Caki2 (cell line): Measurements from ENCODE around the gene NPAS2. TPM values are rescaled to one million over a fixed set of nuclear protein-coding genes. Genes with fewer than 3 reads are reported as not detected.

Experiments
- DNase-seq: peaks from one replicate; pipeline ENCODE4 v3.0.0-alpha.2; 2015; ENCODE audit warnings: low read depth
- in situ Hi-C: cut with HindIII; loops from 2 replicates; pipeline ENCODE4 v1.10.0; 2016; ENCODE audit warnings: low sequenced_read_pairs, low pct_unique_long_range_greater_than_20kb, mixed read lengths
- total RNA-seq: library from RNA; depleted of rRNA; stranded (reverse); fragments of >200 nt; shearing (Covaris generic); gene quantifications from 2 replicates; pipeline ENCODE4 v1.2.3, GENCODE V29; 2014; ENCODE audit warnings: low replicate concordance

NPAS2 gene
- total RNA-seq, 1 experiment from 2014 or later: 2.0 TPM

GRCh38 chr2:100910111-100910510, 90.2 kb downstream of the NPAS2 start:
- DNase-seq: no peak
- in situ Hi-C loops: no loop called here

- in situ Hi-C loops: no loop called here
- DNase-seq: no peak
These were observed 99.4 kb downstream of the NPAS2 start for GRCh38 chr2:100919316-100919715.

- no peak for DNase-seq
- in situ Hi-C loops: no loop called here
These were observed 101.8 kb downstream of the NPAS2 start for GRCh38 chr2:100921685-100922161.

- in situ Hi-C loops: no loop called here
- no peak for DNase-seq
These were observed 103.6 kb downstream of the NPAS2 start for GRCh38 chr2:100923461-100924060.

- in situ Hi-C loops: no loop called here
- DNase-seq: no peak
These were observed 104.2 kb downstream of the NPAS2 start for GRCh38 chr2:100924122-100924519.

GRCh38 chr2:100924520-100925451, 104.8 kb downstream of the NPAS2 start:
- in situ Hi-C loops: no loop called here
- no peak for DNase-seq

GRCh38 chr2:100928235-100928634, 108.3 kb downstream of the NPAS2 start:
- in situ Hi-C loops: no loop called here
- no peak for DNase-seq

GRCh38 chr2:100929147-100929546, 109.2 kb downstream of the NPAS2 start:
- in situ Hi-C loops: no loop called here
- DNase-seq: no peak

- DNase-seq: no peak
- in situ Hi-C loops: no loop called here
These were observed 114.8 kb downstream of the NPAS2 start for GRCh38 chr2:100934504-100935371.

GRCh38 chr2:100935372-100935752, 115.4 kb downstream of the NPAS2 start:
- DNase-seq: no peak

GRCh38 chr2:100936070-100936741, 116.3 kb downstream of the NPAS2 start:
- DNase-seq: no peak
- in situ Hi-C loops: no loop called here

More at GRCh38 chr2:100935372-100935752, 115.4 kb downstream of the NPAS2 start:
- in situ Hi-C loops: no loop called here

- in situ Hi-C loops: no loop called here
- DNase-seq: no peak
These were observed 117.1 kb downstream of the NPAS2 start for GRCh38 chr2:100936972-100937542.

- DNase-seq: no peak
- in situ Hi-C loops: no loop called here
These were observed 118.4 kb downstream of the NPAS2 start for GRCh38 chr2:100938031-100939026.

GRCh38 chr2:100939445-100939844, 119.5 kb downstream of the NPAS2 start:
- in situ Hi-C loops: no loop called here
- DNase-seq: no peak

GRCh38 chr2:100940240-100940639, 120.3 kb downstream of the NPAS2 start:
- in situ Hi-C loops: no loop called here
- no peak for DNase-seq

- in situ Hi-C loops: no loop called here
- no peak for DNase-seq
These were observed 121.1 kb downstream of the NPAS2 start for GRCh38 chr2:100940766-100941645.
